Stimulated activated CD8-positive, alpha-beta memory T cell treated with anti-CD3 and anti-CD28 coated beads, Interleukin-7, amount 100 ng/mL, for 24 hours (primary cell): Measurements from ENCODE around the gene AR.
"Not testable (repeated sequence)": the region's sequence is repeated elsewhere in the genome, so short reads cannot be mapped to it uniquely, and the experiment has no call there.

Experiments
- DNase-seq: peaks from one replicate; pipeline ENCODE4 v3.0.0-alpha.2; 2020; ENCODE audit warnings: low read depth

Gene AR

GRCh38 chrX:67648361-67648760 lies 104.5 kb downstream of the AR start:
- no peak for DNase-seq

- DNase-seq = no peak
Measured at GRCh38 chrX:67651437-67652142, 107.8 kb downstream of the AR start.

GRCh38 chrX:67652543-67652942 lies 108.7 kb downstream of the AR start:
- DNase-seq = no peak

- no peak for DNase-seq
Measured at GRCh38 chrX:67654301-67654700, 110.5 kb downstream of the AR start.

- DNase-seq = no peak
Measured at GRCh38 chrX:67665583-67665982, 121.8 kb downstream of the AR start.

GRCh38 chrX:67670717-67671116 lies 126.9 kb downstream of the AR start:
- not testable (repeated sequence) for DNase-seq

- no peak for DNase-seq
Measured at GRCh38 chrX:67673741-67674274, 130.0 kb downstream of the AR start.

GRCh38 chrX:67674741-67675140 lies 130.9 kb downstream of the AR start:
- DNase-seq = no peak

GRCh38 chrX:67684136-67684535 lies 140.3 kb downstream of the AR start:
- DNase-seq = no peak

GRCh38 chrX:67692246-67692645 lies 148.4 kb downstream of the AR start:
- no peak for DNase-seq

- DNase-seq = no peak
Measured at GRCh38 chrX:67693928-67694327, 150.1 kb downstream of the AR start.

GRCh38 chrX:67697452-67697851 lies 153.6 kb downstream of the AR start:
- DNase-seq = no peak

- no peak for DNase-seq
Measured at GRCh38 chrX:67700602-67701001, 156.8 kb downstream of the AR start.

- DNase-seq = no peak
Measured at GRCh38 chrX:67714004-67714403, 170.2 kb downstream of the AR start.

- no peak for DNase-seq
Measured at GRCh38 chrX:67717571-67717970, 173.8 kb downstream of the AR start.

- DNase-seq = no peak
Measured at GRCh38 chrX:67718926-67719325, 175.1 kb downstream of the AR start.

GRCh38 chrX:67720344-67720743 lies 176.5 kb downstream of the AR start:
- DNase-seq = no peak

- no peak for DNase-seq
Measured at GRCh38 chrX:67721321-67721720, 177.5 kb downstream of the AR start.

GRCh38 chrX:67723580-67724351 lies 179.9 kb downstream of the AR start:
- no peak for DNase-seq

- no peak for DNase-seq
Measured at GRCh38 chrX:67724359-67725110, 180.7 kb downstream of the AR start.

GRCh38 chrX:67725471-67725870 lies 181.7 kb downstream of the AR start:
- no peak for DNase-seq

GRCh38 chrX:67726018-67726417 lies 182.2 kb downstream of the AR start:
- DNase-seq = no peak

GRCh38 chrX:67727576-67727975 lies 183.8 kb downstream of the AR start:
- no peak for DNase-seq
